HCEC 1CT (cell line): Measurements from ENCODE around the gene ALKBH7.
A peak's percentile ranks its signal among the peaks of the same experiment; 100 is the strongest.
"Not testable (repeated sequence)": the region's sequence is repeated elsewhere in the genome, so short reads cannot be mapped to it uniquely, and the experiment has no call there.

Experiments
- DNase-seq: peaks from one replicate; pipeline ENCODE4 v3.0.0-alpha.2; 2017

Gene ALKBH7

GRCh38 chr19:6373096-6373812 lies 660 bp downstream of the ALKBH7 start:
- DNase-seq, result peak; percentile 98

GRCh38 chr19:6373813-6374108 lies 1.2 kb downstream of the ALKBH7 start:
- DNase-seq, result no peak

GRCh38 chr19:6374161-6374709 lies 1.6 kb downstream of the ALKBH7 start:
- no peak for DNase-seq

GRCh38 chr19:6374711-6375410 lies 2.3 kb downstream of the ALKBH7 start:
- no peak for DNase-seq

GRCh38 chr19:6375411-6376010 lies 2.9 kb downstream of the ALKBH7 start, which contains the start of gene PSPN:
Gene PSPN, minus strand, starts transcription at chr19:6375933. Its CDS starts 84 bp downstream, at chr19:6375849.
- no peak for DNase-seq

- no peak for DNase-seq
These were observed 4.1 kb downstream of the ALKBH7 start for GRCh38 chr19:6376512-6377190.

- no peak for DNase-seq
These were observed 5.4 kb downstream of the ALKBH7 start for GRCh38 chr19:6378041-6378440.

GRCh38 chr19:6378486-6378885 lies 5.9 kb downstream of the ALKBH7 start:
- DNase-seq, result no peak

- no peak for DNase-seq
These were observed 7.2 kb downstream of the ALKBH7 start for GRCh38 chr19:6379744-6380143.

- DNase-seq, result no peak
These were observed 8.6 kb downstream of the ALKBH7 start for GRCh38 chr19:6381030-6381750.

GRCh38 chr19:6383188-6383587 lies 10.6 kb downstream of the ALKBH7 start:
- DNase-seq, result no peak

GRCh38 chr19:6384381-6384780 lies 11.8 kb downstream of the ALKBH7 start:
- no peak for DNase-seq

GRCh38 chr19:6387372-6387771 lies 14.8 kb downstream of the ALKBH7 start:
- DNase-seq, result no peak

- DNase-seq, result no peak
These were observed 19.9 kb downstream of the ALKBH7 start for GRCh38 chr19:6392221-6393073.

- DNase-seq, result peak; percentile 91
These were observed 20.7 kb downstream of the ALKBH7 start, which contains the start of gene GTF2F1 for GRCh38 chr19:6393074-6393982. Gene GTF2F1, minus strand, starts transcription at chr19:6393164. Its CDS starts 169 bp downstream, at chr19:6392995.

GRCh38 chr19:6393983-6394412 lies 21.4 kb downstream of the ALKBH7 start:
- DNase-seq, result no peak

GRCh38 chr19:6394831-6395230 lies 22.2 kb downstream of the ALKBH7 start:
- no peak for DNase-seq

- DNase-seq, result no peak
These were observed 23.7 kb downstream of the ALKBH7 start for GRCh38 chr19:6396305-6396704.

GRCh38 chr19:6400062-6400944 lies 27.7 kb downstream of the ALKBH7 start:
- DNase-seq, result not testable (repeated sequence)
